BE2C (cell line): ENCODE results near the gene SHTN1.

Experiments used
- DNase-seq: peaks from one replicate; pipeline ENCODE4 v3.0.0-alpha.2; 2020
- H3K27me3 ChIP-seq: fragments of 250-450 bp; sonication (Bioruptor Pico); 2 replicates; pipeline ENCODE4 v1.5.1; 2020; ENCODE audit warnings: mild to moderate bottlenecking
- H3K36me3 ChIP-seq: fragments of 250-450 bp; sonication (Bioruptor Pico); 2 replicates; pipeline ENCODE4 v1.5.1; 2020; ENCODE audit warnings: mild to moderate bottlenecking
- H3K4me1 ChIP-seq: fragments of 250-450 bp; sonication (Bioruptor Pico); 2 replicates; pipeline ENCODE4 v1.5.1; 2020
- H3K4me3 ChIP-seq: 2 replicates; pipeline ENCODE4 v1.5.1; 2011; ENCODE audit warnings: low read depth, low read length
- H3K9me3 ChIP-seq: fragments of 250-450 bp; sonication (Bioruptor Pico); 2 replicates; pipeline ENCODE4 v1.5.1; 2020
- TF ChIP-seq, protein P1 (sequence below): IDR thresholded peaks from 2 replicates; pipeline ENCODE4 v1.5.1; 2012; ENCODE audit warnings: mild to moderate bottlenecking, low read depth, low read length

Gene SHTN1

DNA sequence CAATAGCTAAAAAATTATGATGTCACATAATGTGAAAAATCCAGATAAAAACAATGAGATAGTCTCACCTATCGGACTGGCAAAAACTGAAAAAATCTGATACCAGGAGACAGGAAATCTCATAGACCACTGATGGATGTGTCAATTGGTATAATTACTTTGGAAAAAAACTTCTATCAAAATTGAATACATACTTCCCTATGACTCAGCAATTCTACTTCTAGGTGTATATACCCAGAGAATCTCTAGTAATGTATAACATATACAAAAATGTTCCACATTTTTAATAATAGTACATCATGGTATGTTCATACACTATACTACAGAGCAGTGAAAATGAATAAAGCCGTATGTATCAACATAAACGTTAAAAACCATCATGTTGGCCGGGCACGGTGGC lies 34.9 kb downstream of the SHTN1 start:
- H3K36me3 ChIP-seq: no peaks in the 10 kb centered on the region
- no peak for DNase-seq
- no peaks in the 10 kb centered on the region for H3K9me3 ChIP-seq
- TF ChIP-seq, protein P1, sequence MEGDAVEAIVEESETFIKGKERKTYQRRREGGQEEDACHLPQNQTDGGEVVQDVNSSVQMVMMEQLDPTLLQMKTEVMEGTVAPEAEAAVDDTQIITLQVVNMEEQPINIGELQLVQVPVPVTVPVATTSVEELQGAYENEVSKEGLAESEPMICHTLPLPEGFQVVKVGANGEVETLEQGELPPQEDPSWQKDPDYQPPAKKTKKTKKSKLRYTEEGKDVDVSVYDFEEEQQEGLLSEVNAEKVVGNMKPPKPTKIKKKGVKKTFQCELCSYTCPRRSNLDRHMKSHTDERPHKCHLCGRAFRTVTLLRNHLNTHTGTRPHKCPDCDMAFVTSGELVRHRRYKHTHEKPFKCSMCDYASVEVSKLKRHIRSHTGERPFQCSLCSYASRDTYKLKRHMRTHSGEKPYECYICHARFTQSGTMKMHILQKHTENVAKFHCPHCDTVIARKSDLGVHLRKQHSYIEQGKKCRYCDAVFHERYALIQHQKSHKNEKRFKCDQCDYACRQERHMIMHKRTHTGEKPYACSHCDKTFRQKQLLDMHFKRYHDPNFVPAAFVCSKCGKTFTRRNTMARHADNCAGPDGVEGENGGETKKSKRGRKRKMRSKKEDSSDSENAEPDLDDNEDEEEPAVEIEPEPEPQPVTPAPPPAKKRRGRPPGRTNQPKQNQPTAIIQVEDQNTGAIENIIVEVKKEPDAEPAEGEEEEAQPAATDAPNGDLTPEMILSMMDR: no peak
- H3K27me3 ChIP-seq: no peaks in the 10 kb centered on the region
- no peaks in the 10 kb centered on the region for H3K4me1 ChIP-seq
- H3K4me3 ChIP-seq: no peak overlapping the region

DNA sequence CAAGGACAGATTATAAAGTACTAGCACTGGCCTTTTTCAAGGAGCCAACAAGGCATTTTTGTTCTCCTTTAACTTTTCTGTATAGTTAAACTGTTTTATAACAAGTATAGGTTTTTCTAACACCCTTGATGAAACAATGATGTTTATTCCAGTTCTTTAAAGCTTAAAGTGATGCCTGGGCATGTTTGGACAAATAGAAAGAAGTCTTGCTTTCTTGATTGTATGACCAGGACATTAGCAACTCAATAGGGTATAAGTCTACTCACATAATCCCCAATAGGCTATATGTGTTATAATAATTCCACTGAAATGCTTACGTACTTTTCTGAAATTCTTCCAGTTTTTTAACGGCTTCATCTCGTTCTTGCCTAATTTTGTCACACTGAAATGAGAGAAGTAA lies 36.7 kb downstream of the SHTN1 start:
- Histone ChIP-seq H3K9me3 (no peaks in the 10 kb centered on the region), H3K4me1 (no peaks in the 10 kb centered on the region), H3K4me3 (no peak overlapping the region), H3K36me3 (no peaks in the 10 kb centered on the region), H3K27me3 (no peaks in the 10 kb centered on the region)
- TF ChIP-seq, protein P1: no peak
- no peak for DNase-seq

DNA sequence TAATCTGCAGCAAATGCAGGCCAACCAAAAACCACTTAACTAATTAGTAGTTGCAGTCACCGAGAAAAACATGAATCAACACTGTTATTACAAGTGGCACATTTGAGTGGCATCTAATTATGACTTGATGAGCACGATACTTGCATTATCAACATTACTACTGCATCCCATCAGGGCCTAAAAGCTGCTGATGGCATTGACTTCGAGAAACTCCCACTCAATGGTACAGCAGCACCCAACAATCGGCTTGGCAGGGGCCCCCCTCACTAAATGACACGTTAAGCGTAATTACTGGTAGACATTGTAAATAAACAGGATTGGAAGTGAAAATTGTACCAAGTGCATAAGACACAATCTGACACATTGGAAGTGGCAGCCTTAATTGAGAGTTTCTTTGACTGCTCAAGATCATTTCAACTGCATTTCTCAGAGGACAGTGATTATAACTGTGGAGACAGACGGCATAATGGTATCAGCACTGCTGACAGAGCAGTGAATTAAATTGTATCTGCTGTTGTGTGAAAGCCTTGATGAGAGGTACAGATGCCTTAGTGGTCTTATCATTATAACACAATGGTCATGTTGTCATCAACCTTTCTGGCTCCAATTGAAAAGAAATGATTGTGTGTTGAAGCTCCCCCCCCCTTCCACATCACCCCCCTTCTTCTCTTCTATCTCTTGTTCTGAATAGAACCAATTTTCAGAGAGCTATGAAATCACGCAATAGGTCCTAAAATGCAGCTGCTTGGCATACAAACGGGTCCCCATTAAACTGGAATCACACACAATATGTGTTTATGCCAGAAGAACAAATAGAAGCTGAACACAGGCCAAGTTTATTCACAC lies 43.4 kb downstream of the SHTN1 start:
- no peak for DNase-seq
- H3K27me3 ChIP-seq: no peaks in the 10 kb centered on the region
- TF ChIP-seq, protein P1: no peak
- no peaks in the 10 kb centered on the region for H3K9me3 ChIP-seq
- no peaks in the 10 kb centered on the region for H3K36me3 ChIP-seq
- no peaks in the 10 kb centered on the region for H3K4me1 ChIP-seq
- no peak overlapping the region for H3K4me3 ChIP-seq

DNA sequence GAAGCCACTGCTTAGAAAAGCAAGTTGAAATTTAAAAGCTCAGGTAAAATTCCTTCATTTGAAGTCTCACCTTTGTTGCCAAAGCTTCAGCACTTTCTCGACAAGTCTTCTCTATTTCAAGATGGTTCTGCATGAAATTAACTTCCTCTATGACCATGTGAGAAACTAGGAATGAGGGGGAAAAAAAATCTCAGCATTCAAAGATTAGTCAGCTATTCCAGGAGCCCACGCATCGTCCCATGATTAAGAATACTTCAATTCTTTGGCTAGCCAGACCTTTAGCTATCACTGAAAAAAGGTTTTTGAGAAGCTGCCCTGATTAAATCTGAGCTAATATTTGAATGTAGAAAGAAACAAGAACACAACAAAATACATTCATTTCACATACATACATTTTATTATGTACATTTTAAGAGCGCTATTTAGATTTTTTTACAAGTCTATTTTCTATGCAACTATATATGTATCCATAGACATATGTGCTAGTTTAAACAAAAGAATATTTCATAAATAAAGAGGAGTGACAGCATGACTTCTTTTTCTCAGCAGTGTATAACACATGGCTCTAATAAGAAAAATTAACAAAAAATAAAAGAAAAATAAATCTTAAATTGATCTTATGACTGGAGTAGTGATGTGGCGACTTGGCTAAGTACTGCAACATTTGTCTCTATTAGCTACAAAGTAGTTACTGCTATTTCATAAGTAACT lies 44.8 kb downstream of the SHTN1 start:
- Histone ChIP-seq H3K27me3 (no peaks in the 10 kb centered on the region), H3K9me3 (no peaks in the 10 kb centered on the region), H3K4me1 (no peaks in the 10 kb centered on the region), H3K4me3 (no peak overlapping the region), H3K36me3 (no peaks in the 10 kb centered on the region)
- DNase-seq: no peak
- TF ChIP-seq, protein P1: no peak

DNA sequence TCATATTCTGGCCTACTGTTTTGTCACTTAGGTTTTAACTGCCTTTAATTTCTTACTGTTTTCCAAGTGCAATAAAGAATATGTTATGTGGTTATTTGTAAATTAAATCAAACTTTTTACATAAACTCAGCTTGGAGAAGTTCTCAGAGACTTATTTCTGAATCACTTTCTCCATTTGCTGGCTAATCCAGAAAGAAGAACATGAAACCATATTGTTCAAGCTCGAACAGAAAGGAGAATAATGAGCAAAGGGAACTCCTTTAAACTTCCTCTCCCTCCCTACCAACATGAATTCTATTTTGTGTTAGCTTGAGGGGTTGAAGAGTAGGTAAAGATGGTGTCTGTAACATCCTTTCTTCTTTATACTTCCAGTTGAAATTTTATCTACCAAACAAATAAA lies 52.3 kb downstream of the SHTN1 start:
- Histone ChIP-seq H3K9me3 (no peaks in the 10 kb centered on the region), H3K4me1 (no peaks in the 10 kb centered on the region), H3K4me3 (no peak overlapping the region), H3K36me3 (no peaks in the 10 kb centered on the region), H3K27me3 (no peaks in the 10 kb centered on the region)
- TF ChIP-seq, protein P1: no peak
- no peak for DNase-seq

DNA sequence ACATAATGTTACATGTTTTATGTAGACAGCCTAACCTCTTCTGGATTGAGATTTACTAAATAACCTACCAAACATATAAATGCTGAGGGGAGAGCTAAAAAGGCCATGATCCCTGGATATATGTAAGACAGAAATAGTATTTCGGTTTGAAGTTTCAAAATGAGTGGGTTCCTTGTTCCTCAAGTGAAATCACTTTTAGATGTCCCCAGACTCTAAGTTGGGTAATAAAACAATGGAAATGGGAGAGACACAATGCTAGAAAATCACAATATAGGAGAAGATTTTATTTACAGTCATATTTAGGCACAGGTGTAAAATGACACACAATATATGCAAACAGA lies 56.5 kb downstream of the SHTN1 start:
- Histone ChIP-seq H3K4me3 (no peak overlapping the region), H3K9me3 (no peaks in the 10 kb centered on the region), H3K27me3 (no peaks in the 10 kb centered on the region), H3K4me1 (no peaks in the 10 kb centered on the region), H3K36me3 (no peaks in the 10 kb centered on the region)
- TF ChIP-seq, protein P1: no peak
- no peak for DNase-seq
